Measurements from ENCODE around the gene COL4A6. TPM values are rescaled to one million over a fixed set of nuclear protein-coding genes. Genes with fewer than 3 reads are reported as not detected.

Gene COL4A6
- total and polyA plus RNA-seq, 2 of the 8 experiments (the other 6 are each of a cell fraction or from before 2014, with no cell fraction given): 5.9 to 11.8 TPM

DNA sequence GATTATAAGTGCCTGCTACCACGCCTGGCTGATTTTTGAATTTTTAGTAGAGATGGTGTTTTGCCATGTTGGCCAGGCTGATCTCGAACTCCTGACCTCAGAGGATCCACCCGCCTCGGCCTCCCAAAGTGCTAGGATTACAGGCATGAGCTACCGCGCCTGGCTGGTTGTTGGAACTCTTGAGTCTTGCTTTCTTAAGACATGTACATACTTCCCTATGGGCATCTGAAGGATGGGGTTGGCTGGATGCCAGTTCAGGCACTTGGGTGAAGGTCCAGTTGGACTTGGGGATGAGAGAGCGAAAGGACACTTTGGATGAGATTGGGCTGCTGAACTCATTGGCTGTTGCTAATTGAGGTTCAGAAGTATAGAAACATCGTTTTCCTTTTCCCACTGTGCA is 306.2 kb downstream of the COL4A6 start:
- peaks cover 0 to 1% (median 0%) of the 10 kb centered on the region in 4 experiments; a peak in 1 of 7 replicates for H3K4me1 ChIP-seq (replicated peaks in 1 of 4; ENCODE audit: control insufficient read depth in 3 of 4, insufficient read depth in 4 of 4, low read length in 3 of 4)
- H3K23ac ChIP-seq (ENCODE audit: insufficient read length): no peak overlapping the region
- H2AFZ ChIP-seq (ENCODE audit: low read length): no peak overlapping the region
- no peak overlapping the region for H2BK15ac ChIP-seq (ENCODE audit: low read length)
- no peak overlapping the region for H3K18ac ChIP-seq (ENCODE audit: extremely low read depth, low read length)
- no peak overlapping the region for H3K4ac ChIP-seq (replicated peaks; ENCODE audit: insufficient read length, low read depth, low read length)
- POLR2A ChIA-PET (ENCODE audit: partially characterized antibody): no interaction called here
- no peak overlapping the region for H4K5ac ChIP-seq (ENCODE audit: insufficient read length, low read depth, low read length)
- H4K8ac ChIP-seq (ENCODE audit: extremely low read depth, insufficient read depth, low read length): no peak overlapping the region
- H3K9me3 ChIP-seq (ENCODE audit: insufficient read depth in 2 of 2, low read depth in 1 of 2, low read length in 1 of 2): no peaks in the 10 kb centered on the region
- H2BK12ac ChIP-seq (ENCODE audit: low read depth, low read length): no peak overlapping the region
- H3K27me3 ChIP-seq (replicated peaks in 1 of 4; ENCODE audit: control insufficient read depth in 3 of 4, extremely low read depth in 1 of 4, insufficient read depth in 3 of 4, low read length in 3 of 4): no peaks in the 10 kb centered on the region
- H3K14ac ChIP-seq (ENCODE audit: insufficient read length): no peak overlapping the region
- no peak overlapping the region for H3K27ac ChIP-seq (ENCODE audit: low read depth, low read length)
- no peaks in the 10 kb centered on the region for H3K79me2 ChIP-seq (ENCODE audit: control insufficient read depth in 1 of 2, insufficient read depth in 2 of 2, low read length in 2 of 2)
- H3K9ac ChIP-seq (replicated peaks in 1 of 4; ENCODE audit: extremely low read depth in 1 of 4, low read depth in 3 of 4, low read length in 3 of 4): no peak overlapping the region
- H3K56ac ChIP-seq (replicated peaks; ENCODE audit: insufficient read length, low read depth, low read length): no peak overlapping the region
- no peak overlapping the region for H2BK20ac ChIP-seq (ENCODE audit: low read length)
- no peak for FAIRE-seq
- H2BK120ac ChIP-seq (replicated peaks; ENCODE audit: low read depth, low read length): no peak overlapping the region
- H3K36me3 ChIP-seq (ENCODE audit: control insufficient read depth in 2 of 4, insufficient read depth in 4 of 4, low read length in 3 of 4): no peaks in the 10 kb centered on the region
- no peaks in the 10 kb centered on the region for H4K20me1 ChIP-seq (replicated peaks in 1 of 2; ENCODE audit: control insufficient read depth in 1 of 2, insufficient read depth in 2 of 2, low read length in 2 of 2)
- H3K79me1 ChIP-seq (ENCODE audit: low read depth, low read length): no peaks in the 10 kb centered on the region
- H2BK5ac ChIP-seq (ENCODE audit: low read depth, low read length): no peak overlapping the region
- DNase-seq (ENCODE audit: low read depth in 1 of 2, low spot score in 2 of 2): no peak
- H3K23me2 ChIP-seq (ENCODE audit: low read depth, low read length): no peaks in the 10 kb centered on the region
- no peak overlapping the region for H2AK5ac ChIP-seq (ENCODE audit: low read depth, low read length)
- no peak overlapping the region for H3K4me2 ChIP-seq (ENCODE audit: insufficient read depth in 1 of 2, low read depth in 2 of 2, low read length in 2 of 2)
- WGBS, 2 experiments (ENCODE audit: extremely low coverage in 1 of 2, insufficient coverage in 1 of 2, insufficient read length in 1 of 2, insufficient replicate concordance in 2 of 2, low coverage in 1 of 2, low lambda C conversion rate in 2 of 2, missing lambda C conversion rate in 1 of 2): 96% methylated on average over 4 of the region's 8 CpGs; no CpG with 5 or more reads in 1 of the 2 experiments
- no peak overlapping the region for H3K4me3 ChIP-seq (ENCODE audit: extremely low read depth in 1 of 4, insufficient read depth in 2 of 4, low read depth in 3 of 4, low read length in 4 of 4)
- CTCF ChIA-PET (ENCODE audit: partially characterized antibody): interaction anchor here (1.0 kb wide), 1 partner anchor 9 kb away, joined by 4 read pairs; no protein-coding TSS in a partner anchor
- H4K91ac ChIP-seq (replicated peaks; ENCODE audit: insufficient read length, low read length): no peak overlapping the region
- TF ChIP-seq TAF1 (IDR thresholded peaks at IDR 0.05; ENCODE audit: low read depth, low read length) (no peak), RBBP5 (IDR thresholded peaks at IDR 0.05; ENCODE audit: borderline replicate concordance, low read depth, low read length) (no peak), RFX5 (IDR thresholded peaks at IDR 0.05; ENCODE audit: borderline replicate concordance, low read depth, low read length) (no peak), HDAC6 (IDR thresholded peaks at IDR 0.05; ENCODE audit: low read depth, low read length) (no peak), ZNF274 (IDR thresholded peaks at IDR 0.05; ENCODE audit: borderline replicate concordance, extremely low read depth, low read length) (no peak), POLR2AphosphoS5 (IDR thresholded peaks at IDR 0.05; ENCODE audit: low read depth, low read length) (no peak), CEBPB (IDR thresholded peaks at IDR 0.05; ENCODE audit: low read depth, low read length) (no peak), KDM4A (IDR thresholded peaks at IDR 0.05; ENCODE audit: low read depth, low read length, severe bottlenecking) (no peak), YY1 (IDR thresholded peaks at IDR 0.05; ENCODE audit: low read depth, low read length) (no peak), SIN3A (conservative IDR thresholded peaks at IDR 0.05 in 1 of 2, IDR thresholded peaks at IDR 0.05 in 1 of 2; ENCODE audit: low read depth in 1 of 2, low read length in 2 of 2) (no peak), BRCA1 (IDR thresholded peaks at IDR 0.05; ENCODE audit: low read depth, low read length) (no peak)
- TF ChIP-seq, protein P1, sequence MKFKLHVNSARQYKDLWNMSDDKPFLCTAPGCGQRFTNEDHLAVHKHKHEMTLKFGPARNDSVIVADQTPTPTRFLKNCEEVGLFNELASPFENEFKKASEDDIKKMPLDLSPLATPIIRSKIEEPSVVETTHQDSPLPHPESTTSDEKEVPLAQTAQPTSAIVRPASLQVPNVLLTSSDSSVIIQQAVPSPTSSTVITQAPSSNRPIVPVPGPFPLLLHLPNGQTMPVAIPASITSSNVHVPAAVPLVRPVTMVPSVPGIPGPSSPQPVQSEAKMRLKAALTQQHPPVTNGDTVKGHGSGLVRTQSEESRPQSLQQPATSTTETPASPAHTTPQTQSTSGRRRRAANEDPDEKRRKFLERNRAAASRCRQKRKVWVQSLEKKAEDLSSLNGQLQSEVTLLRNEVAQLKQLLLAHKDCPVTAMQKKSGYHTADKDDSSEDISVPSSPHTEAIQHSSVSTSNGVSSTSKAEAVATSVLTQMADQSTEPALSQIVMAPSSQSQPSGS (IDR thresholded peaks at IDR 0.05; ENCODE audit: low read length): no peak
- TF ChIP-seq, protein P2, sequence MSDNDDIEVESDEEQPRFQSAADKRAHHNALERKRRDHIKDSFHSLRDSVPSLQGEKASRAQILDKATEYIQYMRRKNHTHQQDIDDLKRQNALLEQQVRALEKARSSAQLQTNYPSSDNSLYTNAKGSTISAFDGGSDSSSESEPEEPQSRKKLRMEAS (IDR thresholded peaks at IDR 0.05): no peak

Measured in H1 (cell line).